Posterior vena cava (tissue), 2 donors: Measurements from ENCODE around the gene GPRC5B. TPM values are rescaled to one million over a fixed set of nuclear protein-coding genes. Genes with fewer than 3 reads are reported as not detected.

Experiments used
- DNase-seq: peaks from one replicate; pipeline ENCODE4 v3.0.0-alpha.2; 2020; ENCODE audit warnings: low spot score
- intact Hi-C, 2 donors: fragments of 100-400 bp; cut with DNase I; formaldehyde crosslinking; loops; one replicate each; pipeline versions ENCODE4 v1.14.1 to v1.14.2; 2022 to 2023
- long read RNA-seq, 2 donors: library from polyadenylated mRNA; unstranded; transcript quantifications; one replicate each; pipeline ENCODE4 v2.0.0, GENCODE V29; 2020 to 2021
- total RNA-seq, 2 donors: library from RNA; stranded (reverse); fragmentation: NEBNext Ultra II Directional; extraction: Animal tissue kit (Norgen Biotek cat#: 25700); gene quantifications; one replicate each; pipeline ENCODE4 v1.2.1, GENCODE V29; 2021
- donor health status: DM: yes; HTN: yes; CAD: no.
- donor health status: DM: yes; HTN: yes; CAD: no.

The GPRC5B gene
- total RNA-seq = 10 to 100 TPM; 21.9 to 31.4 TPM
- long read RNA-seq, donor 1, full-length matches to known transcripts = 7 of 10 reads
- long read RNA-seq, donor 1, partial matches to known transcripts = 0 of 10 reads
- long read RNA-seq, donor 1, other reads (novel, unspliced or antisense) = 3 of 10 reads
- long read RNA-seq, donor 2, full-length matches to known transcripts = 31 of 49 reads
- long read RNA-seq, donor 2, partial matches to known transcripts = 5 of 49 reads
- long read RNA-seq, donor 2, other reads (novel, unspliced or antisense) = 13 of 49 reads

- DNase-seq = no peak
- intact Hi-C loops = loop anchor here in 1 of 2 donors (10.0 kb wide), 2 partner anchors 180 to 290 kb away; no protein-coding TSS in a partner anchor
Observed at GRCh38 chr16:19884611-19885450, at the start of gene GPRC5B. Gene GPRC5B, minus strand, starts transcription at chr16:19884848. Its CDS starts 12,003 bp downstream, at chr16:19872845.

- DNase-seq = no peak
- intact Hi-C loops = no loop called here
Observed at GRCh38 chr16:19933740-19934139, 49.1 kb upstream of the GPRC5B start.

- DNase-seq = no peak
- intact Hi-C loops = no loop called here
Observed at GRCh38 chr16:19929062-19929511, 44.4 kb upstream of the GPRC5B start.

GRCh38 chr16:19928432-19928831 lies 43.8 kb upstream of the GPRC5B start:
- intact Hi-C loops = no loop called here
- no peak for DNase-seq

GRCh38 chr16:19926449-19927390 lies 42.1 kb upstream of the GPRC5B start:
- intact Hi-C loops = no loop called here

GRCh38 chr16:19923396-19923795 lies 38.7 kb upstream of the GPRC5B start:
- intact Hi-C loops = no loop called here

More at GRCh38 chr16:19926449-19927390, 42.1 kb upstream of the GPRC5B start:
- DNase-seq = no peak

GRCh38 chr16:19919142-19919541 lies 34.5 kb upstream of the GPRC5B start:
- no peak for DNase-seq
- intact Hi-C loops = no loop called here

More at GRCh38 chr16:19923396-19923795, 38.7 kb upstream of the GPRC5B start:
- no peak for DNase-seq

- DNase-seq = no peak
Observed at GRCh38 chr16:19916064-19916463, 31.4 kb upstream of the GPRC5B start.

GRCh38 chr16:19914877-19915276 lies 30.2 kb upstream of the GPRC5B start:
- intact Hi-C loops = no loop called here
- DNase-seq = no peak

More at GRCh38 chr16:19916064-19916463, 31.4 kb upstream of the GPRC5B start:
- intact Hi-C loops = no loop called here

- intact Hi-C loops = no loop called here
- no peak for DNase-seq
Observed at GRCh38 chr16:19913340-19913645, 28.6 kb upstream of the GPRC5B start.

- no peak for DNase-seq
- intact Hi-C loops = no loop called here
Observed at GRCh38 chr16:19912455-19913339, 28.0 kb upstream of the GPRC5B start.

- no peak for DNase-seq
- intact Hi-C loops = no loop called here
Observed at GRCh38 chr16:19911747-19912454, 27.3 kb upstream of the GPRC5B start.

- DNase-seq = no peak
- intact Hi-C loops = no loop called here
Observed at GRCh38 chr16:19911204-19911603, 26.6 kb upstream of the GPRC5B start.

GRCh38 chr16:19909750-19910322 lies 25.2 kb upstream of the GPRC5B start:
- intact Hi-C loops = loop anchor here in 1 of 2 donors (10.0 kb wide), 1 partner anchor 475 kb away; no protein-coding TSS in a partner anchor
- no peak for DNase-seq

GRCh38 chr16:19908921-19909320 lies 24.3 kb upstream of the GPRC5B start:
- intact Hi-C loops = loop anchor here in 1 of 2 donors (10.0 kb wide), 1 partner anchor 476 kb away; no protein-coding TSS in a partner anchor
- no peak for DNase-seq

GRCh38 chr16:19907161-19907992 lies 22.7 kb upstream of the GPRC5B start:
- peak; percentile 89 for DNase-seq
- intact Hi-C loops = loop anchor here in 1 of 2 donors (10.0 kb wide), 1 partner anchor 477 kb away; no protein-coding TSS in a partner anchor
